Fibroblast of gingiva (primary cell): Measurements from ENCODE around the gene A2ML1.
"Not testable (repeated sequence)": the region's sequence is repeated elsewhere in the genome, so short reads cannot be mapped to it uniquely, and the experiment has no call there.

Source experiments
- DNase-seq: peaks from one replicate; pipeline ENCODE4 v3.0.0-alpha.2; 2011; ENCODE audit warnings: low read depth

A2ML1 gene

DNA sequence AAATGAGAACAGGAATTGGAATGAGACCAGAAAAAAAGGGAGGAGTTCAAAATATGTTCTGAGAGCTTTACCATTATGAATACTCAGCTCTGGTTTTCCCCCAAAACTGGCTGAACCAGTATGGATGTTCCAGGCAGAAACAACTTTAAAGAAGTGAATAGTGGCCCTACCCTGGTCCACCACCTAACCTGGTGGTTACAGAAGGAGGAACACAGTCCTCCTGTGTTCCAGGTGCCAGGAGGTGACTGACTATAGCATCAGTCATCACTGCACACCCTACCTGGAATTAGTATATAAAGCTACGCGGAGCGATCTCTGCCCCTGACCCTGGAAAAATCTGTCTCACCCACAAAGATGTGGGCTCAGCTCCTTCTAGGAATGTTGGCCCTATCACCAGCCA is at the start of gene A2ML1:
TSS of gene A2ML1 (plus strand) at position 324 of the 400 bp plus-strand sequence. CDS start at position 355, 31 bp downstream.
- no peak for DNase-seq

DNA sequence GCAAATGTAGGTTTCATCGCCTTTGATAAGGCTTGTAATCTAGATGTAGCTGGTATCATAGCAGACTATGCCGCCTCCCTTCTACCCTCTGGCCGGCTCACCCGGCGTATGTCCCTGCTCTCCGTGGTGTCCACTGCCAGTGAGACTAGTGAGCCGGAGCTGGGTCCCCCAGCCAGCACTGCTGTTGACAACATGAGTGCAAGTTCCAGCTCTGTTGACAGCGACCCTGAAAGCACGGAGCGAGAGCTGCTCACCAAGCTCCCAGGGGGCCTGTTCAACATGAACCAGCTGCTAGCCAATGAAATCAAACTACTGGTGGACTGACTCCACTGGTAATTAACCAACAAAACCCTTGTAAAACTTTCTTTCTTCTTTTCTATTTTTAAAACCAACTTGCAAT is 49.0 kb upstream of the A2ML1 start:
- DNase-seq, result no peak

DNA sequence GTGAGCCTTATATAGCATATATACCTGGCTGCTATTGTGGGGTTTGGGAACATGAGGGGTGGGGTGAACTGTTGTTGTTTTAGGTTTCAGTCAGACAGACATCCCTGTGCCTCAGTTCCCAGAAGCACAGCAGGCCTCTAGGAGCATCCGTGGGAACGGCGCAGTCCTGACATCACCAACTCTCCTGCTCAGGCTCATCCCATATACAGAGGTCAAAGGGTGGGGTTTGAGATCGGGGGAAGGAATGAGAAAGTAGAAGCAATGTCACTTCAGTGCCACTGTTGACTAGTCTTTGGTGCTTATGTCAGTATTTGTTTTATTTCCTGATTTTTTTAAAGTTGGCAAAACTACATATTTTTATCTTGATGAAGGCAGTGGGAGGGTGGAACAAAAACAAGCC is 43.1 kb upstream of the A2ML1 start:
- DNase-seq, result no peak

DNA sequence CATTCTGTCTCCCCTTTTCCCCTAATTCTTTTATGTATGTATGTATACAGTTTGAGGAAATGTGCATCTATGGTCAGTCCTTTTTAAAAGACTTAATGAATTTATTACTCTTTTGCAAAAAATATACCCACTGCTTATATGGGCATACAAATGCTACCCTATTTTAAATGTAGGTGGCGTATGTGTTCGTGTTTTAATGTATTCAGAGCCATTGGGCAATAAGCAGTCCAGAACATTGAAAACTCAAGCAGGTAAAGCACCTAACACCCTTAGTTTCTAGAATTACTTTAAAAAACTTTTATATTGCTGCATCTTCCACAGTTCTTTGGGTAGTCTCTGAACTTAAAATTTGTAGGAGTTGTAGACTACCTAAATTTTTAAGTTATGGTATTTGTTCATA is 42.6 kb upstream of the A2ML1 start:
- no peak for DNase-seq

DNA sequence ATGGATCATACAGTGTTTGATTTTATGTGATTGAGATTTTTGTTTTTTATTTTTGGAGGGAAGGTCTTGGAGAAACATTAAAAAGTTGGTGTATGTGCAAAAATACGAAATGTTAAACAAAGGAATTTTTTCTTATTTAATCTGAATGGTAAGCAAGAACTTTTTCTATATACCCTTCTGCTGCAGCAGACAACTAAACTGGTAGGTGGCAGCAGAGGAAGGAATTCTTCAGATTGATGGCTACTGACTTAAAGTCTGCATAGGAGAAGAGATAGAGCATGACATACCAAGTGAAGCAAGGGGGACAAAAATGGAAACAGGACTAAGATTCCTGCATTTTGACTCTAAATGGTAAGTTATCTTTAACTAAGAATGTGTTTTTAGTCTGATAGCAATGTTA is 42.0 kb upstream of the A2ML1 start:
- peak; percentile 27 for DNase-seq

DNA sequence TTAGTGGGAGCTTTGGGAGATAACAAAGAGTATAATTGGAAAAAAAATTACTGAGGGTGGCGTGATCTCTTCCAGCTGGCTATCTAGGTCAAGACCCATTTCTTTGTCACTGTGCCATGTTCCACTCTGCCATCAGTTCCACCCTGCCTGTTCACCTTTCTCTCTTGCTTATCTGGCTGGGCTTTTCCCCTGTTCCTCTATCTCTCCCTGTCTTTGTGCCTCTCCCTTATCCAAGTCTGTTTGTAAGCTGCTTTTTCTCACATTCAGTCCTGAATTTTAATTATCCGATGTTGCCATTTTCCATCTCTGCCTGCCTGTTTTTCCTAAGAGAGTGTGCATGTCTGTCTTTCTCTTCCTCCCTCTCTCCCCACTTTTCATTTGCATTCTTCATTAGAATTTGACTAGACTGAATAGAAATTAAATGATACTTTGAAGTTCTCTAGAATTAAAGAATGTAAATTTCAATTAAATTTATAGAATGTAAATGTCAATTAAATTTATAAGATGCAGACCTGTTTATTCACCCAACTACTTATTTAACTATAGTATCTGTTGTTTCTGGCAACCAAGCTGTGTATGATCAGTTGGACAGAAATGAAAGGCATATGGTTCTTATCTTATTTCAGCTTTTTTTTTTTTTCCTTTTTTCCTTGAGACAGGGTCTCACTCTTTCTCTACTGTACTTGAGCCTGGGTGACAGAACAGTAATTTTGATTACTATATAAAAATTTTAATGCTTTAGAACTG is 40.9 kb upstream of the A2ML1 start:
- no peak for DNase-seq

DNA sequence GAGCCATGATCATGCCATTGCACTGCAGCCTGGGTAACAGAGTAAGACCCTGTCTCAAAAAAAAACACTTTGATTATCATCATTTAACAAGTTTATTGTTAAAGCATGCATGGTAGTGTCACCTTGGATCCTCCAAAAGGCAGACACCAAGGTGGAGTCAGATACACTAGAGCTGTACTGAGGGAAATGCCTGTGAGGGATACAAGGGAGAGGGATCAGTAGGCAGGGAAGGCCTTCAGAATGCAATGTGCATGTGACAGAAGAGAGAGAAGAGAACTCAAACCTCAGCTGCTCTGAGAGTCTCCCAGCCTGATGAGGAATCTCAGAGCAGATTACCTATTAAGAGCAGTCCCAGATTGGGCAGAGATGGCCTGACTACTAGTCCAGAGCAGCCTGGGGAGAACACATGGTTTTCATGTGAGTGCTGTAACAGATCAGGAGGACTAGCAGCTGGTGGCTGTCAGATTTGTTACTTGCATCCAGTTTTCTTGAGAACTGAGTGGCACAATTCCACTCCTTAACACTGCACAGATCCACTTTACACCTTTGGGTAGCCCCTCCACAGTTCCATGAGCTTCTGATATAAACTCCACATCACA is 38.0 kb upstream of the A2ML1 start:
- DNase-seq, result no peak

DNA sequence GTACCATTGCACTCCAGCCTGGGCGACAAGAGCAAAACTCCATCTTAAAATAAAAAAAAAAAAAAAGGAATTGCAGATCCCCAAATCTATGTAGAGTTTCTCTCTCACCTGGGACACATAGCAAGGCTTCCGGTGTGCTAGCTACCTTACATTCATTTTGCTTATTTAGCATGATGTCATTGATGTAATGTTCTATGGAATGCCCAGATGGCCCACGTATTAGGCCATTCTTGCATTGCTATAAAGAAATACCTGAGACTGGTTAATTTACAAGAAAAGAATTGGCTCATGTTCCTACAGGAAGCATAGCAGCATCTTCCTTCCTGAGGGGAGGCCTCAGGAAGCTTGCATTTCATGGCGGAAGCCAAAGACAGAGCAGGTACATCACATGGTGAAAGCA is 36.9 kb upstream of the A2ML1 start:
- no peak for DNase-seq

DNA sequence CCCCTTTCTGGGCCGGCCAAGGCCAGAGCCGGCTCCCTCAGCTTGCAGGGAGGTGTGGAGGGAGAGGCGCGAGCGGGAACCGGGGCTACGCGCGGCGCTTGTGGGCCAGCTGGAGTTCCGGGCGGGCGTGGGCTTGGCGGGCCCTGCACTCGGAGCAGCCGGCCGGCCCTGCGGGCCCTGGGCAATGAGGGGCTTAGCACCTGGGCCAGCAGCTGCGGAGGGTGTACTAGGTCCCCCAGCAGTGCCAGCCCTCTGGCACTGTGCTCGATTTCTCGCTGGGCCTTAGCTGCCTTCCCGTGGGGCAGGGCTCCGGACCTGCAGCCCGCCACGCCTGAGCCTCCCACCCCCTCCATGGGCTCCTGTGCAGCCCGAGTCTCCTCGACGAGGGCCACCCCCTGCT is 35.2 kb upstream of the A2ML1 start:
- DNase-seq, result not testable (repeated sequence)

DNA sequence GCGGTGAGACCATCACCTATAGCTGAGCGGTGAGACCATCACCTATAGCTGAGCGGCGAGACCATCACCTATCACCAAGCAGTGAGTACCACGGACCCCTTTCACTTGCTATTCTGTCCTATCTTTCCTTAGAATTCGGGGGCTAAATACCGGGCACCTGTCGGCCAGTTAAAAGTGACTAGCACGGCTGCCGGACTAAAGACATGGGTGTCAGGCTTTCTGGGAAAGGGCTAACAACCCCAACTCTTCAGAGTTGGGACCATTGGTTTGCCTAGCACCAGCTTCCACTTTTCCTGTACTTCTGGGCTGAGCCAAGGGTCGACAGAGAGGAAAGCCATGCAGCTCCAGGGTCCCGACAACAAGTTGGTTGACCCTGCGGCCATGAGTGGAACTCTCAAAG is 33.7 kb upstream of the A2ML1 start:
- not testable (repeated sequence) for DNase-seq

DNA sequence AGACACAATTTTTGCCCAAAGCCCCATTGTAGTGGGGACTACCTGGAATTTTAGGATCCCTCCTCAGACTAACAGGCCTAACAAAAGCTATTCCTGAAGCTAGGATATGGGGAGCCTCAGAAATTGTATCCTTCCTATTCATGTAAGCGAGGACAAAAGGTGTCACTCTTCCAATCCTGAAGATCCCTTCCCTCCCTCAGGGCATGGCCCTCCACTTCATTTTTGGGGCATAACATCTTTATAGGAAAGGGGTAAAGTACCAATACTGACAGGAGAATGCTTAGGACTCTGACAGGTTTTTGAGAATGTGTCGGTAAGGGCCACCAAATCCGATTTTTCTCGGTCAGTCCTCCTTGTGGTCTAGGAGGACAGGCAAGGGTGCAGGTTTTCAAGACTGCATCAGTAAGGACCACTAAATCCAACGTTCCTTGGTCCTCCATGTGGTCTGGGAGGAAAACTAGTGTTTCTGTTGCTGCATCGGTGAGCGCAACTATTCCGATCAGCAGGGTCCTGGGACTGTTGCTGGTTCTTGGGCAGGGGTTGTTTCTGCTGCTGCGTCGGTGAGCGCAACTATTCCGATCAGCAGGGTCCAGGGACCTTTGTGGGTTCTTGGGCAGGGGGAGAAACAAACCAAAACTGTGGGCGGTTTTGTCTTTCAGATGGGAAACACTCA is 32.9 kb upstream of the A2ML1 start:
- DNase-seq, result not testable (repeated sequence)

DNA sequence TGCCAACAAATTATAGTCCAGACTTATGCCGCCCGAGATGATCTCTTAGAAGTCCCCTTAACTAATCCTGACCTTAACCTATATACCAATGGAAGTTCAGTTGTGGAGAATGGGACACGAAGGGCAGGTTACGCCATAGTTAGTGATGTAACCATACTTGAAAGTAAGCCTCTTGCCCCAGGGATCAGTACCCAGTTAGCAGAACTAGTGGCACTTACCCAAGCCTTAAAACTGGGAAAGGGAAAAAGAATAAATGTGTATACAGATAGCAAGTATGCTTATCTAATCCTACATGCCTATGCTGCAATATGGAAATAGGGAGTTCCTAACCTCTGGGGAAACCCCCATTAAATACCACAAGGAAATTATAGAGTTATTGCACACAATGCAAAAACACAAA is 29.2 kb upstream of the A2ML1 start:
- not testable (repeated sequence) for DNase-seq

DNA sequence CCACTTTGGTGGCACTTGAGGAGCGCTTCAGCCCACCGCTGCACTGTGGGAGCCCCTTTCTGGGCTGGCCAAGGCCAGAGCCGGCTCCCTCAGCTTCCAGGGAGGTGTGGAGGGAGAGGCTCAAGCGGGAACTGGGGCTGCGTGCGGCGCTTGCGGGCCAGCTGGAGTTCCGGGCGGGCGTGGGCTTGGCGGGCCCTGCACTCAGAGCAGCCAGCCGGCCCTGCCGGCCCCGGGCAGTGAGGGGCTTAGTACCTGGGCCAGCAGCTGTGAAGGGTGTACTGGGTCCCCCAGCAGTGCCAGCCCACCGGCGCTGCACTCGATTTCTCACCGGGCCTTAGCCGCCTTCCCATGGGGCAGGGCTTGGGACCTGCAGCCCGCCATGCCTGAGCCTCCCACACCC is 27.8 kb upstream of the A2ML1 start:
- not testable (repeated sequence) for DNase-seq

DNA sequence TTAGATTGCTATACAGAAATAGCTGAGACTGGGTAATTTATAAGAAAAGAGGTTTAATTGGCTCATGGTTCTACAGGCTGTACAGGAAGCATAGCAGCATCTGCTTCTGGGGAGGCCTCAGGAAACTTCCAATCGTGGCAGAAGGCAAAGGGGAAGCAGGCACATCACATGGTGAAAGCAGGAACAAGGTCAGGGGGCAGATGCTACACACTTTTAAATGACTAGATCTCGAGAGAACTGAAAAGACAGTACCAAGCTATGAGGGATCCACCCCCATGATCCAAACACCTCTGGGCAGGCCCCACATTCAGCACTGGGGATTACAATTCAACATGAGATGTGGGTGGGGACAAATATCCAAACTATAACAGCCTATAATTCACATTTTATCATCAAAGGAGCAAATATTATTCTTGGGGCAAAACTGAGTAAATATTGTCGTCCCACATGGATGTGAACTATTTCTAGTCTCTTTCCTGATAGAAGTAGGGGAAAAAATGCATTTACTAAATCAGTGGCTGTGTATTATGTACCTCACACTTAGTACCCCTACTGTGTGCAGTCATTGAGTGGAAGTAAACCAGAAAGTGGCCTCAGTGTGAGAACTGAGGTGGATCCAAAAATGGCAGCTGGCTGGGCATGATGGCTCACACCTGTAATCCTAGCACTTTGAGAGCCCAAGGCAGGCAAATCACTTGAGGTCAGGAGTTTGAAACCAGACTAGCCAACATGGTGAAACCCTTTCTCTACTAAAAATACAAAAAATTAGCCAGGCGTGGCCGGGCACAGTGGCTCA is 25.4 kb upstream of the A2ML1 start:
- no peak for DNase-seq

DNA sequence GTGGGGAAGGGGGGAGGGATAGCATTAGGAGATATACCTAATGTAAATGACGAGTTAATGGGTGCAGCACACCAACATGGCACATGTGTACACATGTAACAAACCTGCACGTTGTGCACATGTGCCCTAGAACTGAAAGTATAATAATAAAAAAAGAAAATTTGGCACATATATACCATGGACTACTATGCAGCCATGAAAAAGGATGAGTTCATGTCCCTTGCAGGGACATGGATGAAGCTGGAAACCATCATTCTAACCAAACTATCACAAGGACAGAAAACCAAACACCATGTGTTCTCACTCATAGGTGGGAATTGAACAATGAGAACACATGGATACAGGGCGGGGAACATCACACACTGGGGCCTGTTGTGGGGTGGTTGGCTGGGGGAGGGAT is 21.2 kb upstream of the A2ML1 start:
- not testable (repeated sequence) for DNase-seq

DNA sequence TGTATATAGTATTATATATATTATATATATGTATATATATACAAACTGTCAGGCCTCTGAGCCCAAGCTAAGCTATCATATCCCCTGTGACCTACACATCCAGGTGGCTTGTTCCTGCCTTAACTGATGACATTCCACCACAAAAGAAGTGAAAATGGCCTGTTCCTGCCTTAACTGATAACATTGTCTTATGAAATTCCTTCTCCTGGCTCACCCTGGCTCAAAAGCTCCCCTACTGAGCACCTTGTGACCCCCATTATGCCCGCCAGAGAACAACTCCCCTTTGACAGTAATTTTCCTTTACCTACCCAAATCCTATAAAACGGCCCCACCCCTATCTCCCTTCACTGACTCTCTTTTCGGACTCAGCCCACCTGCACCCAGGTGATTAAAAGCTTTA is 17.6 kb upstream of the A2ML1 start:
- not testable (repeated sequence) for DNase-seq

DNA sequence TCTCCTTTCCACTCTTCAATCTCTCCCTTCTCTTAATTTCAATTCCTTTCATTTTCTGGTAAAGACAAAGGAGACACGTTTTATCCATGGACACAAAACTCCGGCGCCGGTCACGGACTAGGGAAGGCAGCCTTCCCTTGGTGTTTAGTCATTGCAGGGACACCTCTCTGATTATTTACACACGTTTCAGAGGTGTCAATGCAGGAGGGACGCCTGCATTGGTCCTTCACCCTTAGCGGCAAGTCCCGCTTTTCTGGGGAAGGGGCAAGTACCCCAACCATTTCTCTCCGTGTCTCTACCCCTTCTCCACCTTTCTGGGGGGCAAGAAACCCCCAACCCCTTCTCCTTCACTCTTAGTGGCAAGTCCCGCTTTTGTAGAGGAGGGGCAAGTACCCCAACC is 16.9 kb upstream of the A2ML1 start:
- not testable (repeated sequence) for DNase-seq

DNA sequence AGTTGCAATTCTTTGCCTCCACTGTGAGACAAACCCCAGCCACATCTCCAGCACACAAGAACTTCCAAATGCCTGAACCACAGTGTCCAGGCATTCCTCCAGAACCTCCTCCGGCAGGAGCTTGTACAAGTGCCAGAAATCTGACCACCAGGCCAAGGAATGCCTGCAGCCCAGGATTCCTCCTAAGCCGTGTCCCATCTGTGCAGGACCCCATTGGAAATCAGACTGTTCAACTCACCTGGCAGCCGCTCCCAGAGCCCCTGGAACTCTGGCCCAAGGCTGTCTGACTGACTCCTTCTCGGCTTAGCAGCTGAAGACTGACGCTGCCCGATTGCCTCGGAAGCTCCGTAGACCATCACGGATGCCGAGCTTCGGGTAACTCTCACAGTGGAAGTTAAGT is 15.3 kb upstream of the A2ML1 start:
- DNase-seq, result not testable (repeated sequence)

DNA sequence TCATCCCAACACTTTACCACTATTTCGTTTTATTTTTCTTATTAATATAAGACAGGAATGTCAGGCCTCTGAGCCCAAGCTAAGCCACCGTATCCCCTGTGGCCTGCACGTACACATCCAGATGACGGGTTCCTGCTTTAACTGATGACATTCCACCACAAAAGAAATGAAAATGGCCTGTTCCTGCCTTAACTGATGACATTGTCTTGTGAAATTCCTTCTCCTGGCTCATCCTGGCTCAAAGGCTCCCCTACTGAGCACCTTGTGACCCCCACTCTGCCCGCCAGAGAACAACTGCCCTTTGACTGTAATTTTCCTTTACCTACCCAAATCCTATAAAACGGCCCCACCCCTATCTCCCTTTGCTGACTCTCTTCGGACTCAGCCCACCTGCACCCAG is 12.3 kb upstream of the A2ML1 start:
- not testable (repeated sequence) for DNase-seq

DNA sequence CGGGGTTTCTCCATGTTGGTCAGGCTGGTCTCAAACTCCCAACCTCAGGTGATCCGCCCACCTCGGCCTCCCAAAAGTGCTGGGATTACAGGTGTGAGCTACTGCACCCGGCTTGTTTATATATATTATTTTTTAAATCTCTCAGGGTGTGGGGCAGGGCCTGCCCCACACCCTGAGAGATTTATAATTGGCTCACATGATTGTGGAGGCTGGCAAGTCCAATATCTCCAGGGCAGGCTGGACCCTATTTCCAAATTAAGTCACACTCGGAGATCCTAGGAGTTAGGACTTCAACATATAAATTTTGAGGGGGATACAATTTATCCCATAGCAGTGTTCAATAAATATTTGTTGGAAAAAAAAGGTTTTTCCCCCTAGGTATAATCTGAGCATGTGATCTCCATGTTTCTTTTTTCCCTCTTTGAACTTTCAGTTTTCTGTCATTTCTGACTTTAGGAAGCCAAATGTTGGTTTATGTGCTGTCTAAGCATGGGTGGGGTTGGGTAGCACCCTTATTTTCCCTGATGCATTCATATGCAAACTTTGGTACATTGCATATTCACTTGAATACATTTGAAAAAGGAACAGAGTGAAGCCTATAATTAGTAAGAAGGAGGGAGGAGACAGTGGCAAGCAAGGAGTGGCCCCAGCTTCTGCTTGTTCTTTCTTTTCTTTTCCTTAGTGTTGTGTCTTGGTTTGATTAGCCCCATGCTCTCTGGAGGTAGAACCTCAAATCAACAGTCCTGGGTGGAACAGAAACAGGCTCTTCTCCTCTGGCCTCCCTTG is 8.7 kb upstream of the A2ML1 start:
- DNase-seq, result no peak

DNA sequence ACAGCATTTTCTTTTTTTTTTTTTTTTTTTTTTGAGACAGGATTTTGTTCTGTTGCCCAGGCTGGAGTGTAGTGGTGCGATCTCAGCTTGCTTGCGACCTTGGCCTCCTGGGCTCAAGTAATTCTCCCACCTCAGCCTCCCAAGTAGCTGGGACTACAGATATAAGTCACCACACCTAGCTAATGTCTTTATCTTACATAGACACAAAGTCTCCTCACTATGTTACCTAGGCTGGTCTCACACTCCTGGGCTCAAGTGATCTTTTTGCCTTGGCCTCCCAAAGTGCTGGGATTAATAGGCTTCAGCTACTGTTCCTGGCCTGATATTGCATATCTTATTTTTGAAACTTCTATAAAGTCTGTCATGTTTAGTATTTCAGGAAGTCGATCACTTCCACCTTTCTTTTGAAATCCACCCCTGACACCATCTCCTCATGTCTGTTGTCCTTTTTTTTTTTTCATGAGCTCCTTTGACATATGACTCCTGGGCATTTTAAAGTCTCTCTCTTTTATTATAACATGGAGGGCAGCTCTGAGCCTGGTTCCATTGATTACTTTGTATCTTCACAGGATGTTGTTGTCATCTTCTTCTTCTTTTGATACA is 5.9 kb upstream of the A2ML1 start:
- no peak for DNase-seq
